ENCODE data around the gene DNAH14. TPM values are rescaled to one million over a fixed set of nuclear protein-coding genes. Genes with fewer than 3 reads are reported as not detected.
"Not testable (repeated sequence)": the region's sequence is repeated elsewhere in the genome, so short reads cannot be mapped to it uniquely, and the experiment has no call there.

Gene DNAH14
- total and polyA plus RNA-seq, 2 donors from 2014 or later = 6.6 to 25.1 TPM

GRCh38 chr1:225378880-225379279, 449.4 kb downstream of the DNAH14 start:
- peak in 3 of 5 donors; percentile 13 to 43 (median 19) for DNase-seq
- no peak for TF ChIP-seq CTCF (IDR thresholded peaks at IDR 0.05; ENCODE audit: borderline replicate concordance, extremely low read depth, insufficient read depth)
- no peaks in the 10 kb centered on the region for H3K36me3 ChIP-seq (ENCODE audit: control insufficient read depth in 2 of 3, insufficient read depth in 3 of 3, low read length in 3 of 3)
- no peak overlapping the region for H3K4me3 ChIP-seq (ENCODE audit: low read length in 3 of 3)
- intact Hi-C loops (cut with DNase I) = no loop called here
- FAIRE-seq = no peak
- no peaks in the 10 kb centered on the region for H3K9me3 ChIP-seq (ENCODE audit: control insufficient read depth in 2 of 3, insufficient read depth in 1 of 3, low read length in 3 of 3)
- no peaks in the 10 kb centered on the region for H3K27me3 ChIP-seq (ENCODE audit: control insufficient read depth, insufficient read depth, low read length)
- no peak overlapping the region for H3K9ac ChIP-seq (ENCODE audit: low read length in 3 of 3)
- no peak overlapping the region for H3K27ac ChIP-seq (ENCODE audit: low read depth in 2 of 2, low read length in 2 of 2)
- H3K4me1 ChIP-seq (ENCODE audit: control insufficient read depth in 2 of 3, insufficient read depth in 2 of 3, low read depth in 1 of 3, low read length in 3 of 3) = no peaks in the 10 kb centered on the region

- no peaks in the 10 kb centered on the region for H3K36me3 ChIP-seq (ENCODE audit: control insufficient read depth in 2 of 3, insufficient read depth in 3 of 3, low read length in 3 of 3)
- DNase-seq = no peak
- no peaks in the 10 kb centered on the region for H3K4me1 ChIP-seq (ENCODE audit: control insufficient read depth in 2 of 3, insufficient read depth in 2 of 3, low read depth in 1 of 3, low read length in 3 of 3)
- no peaks in the 10 kb centered on the region for H3K9me3 ChIP-seq (ENCODE audit: control insufficient read depth in 2 of 3, insufficient read depth in 1 of 3, low read length in 3 of 3)
- no peak for FAIRE-seq
- H3K4me3 ChIP-seq (ENCODE audit: low read length in 3 of 3) = no peak overlapping the region
- H3K9ac ChIP-seq (ENCODE audit: low read length in 3 of 3) = no peak overlapping the region
- H3K27me3 ChIP-seq (ENCODE audit: control insufficient read depth, insufficient read depth, low read length) = no peaks in the 10 kb centered on the region
- TF ChIP-seq CTCF (IDR thresholded peaks at IDR 0.05; ENCODE audit: borderline replicate concordance, extremely low read depth, insufficient read depth) = no peak
- intact Hi-C loops (cut with DNase I) = no loop called here
- H3K27ac ChIP-seq (ENCODE audit: low read depth in 2 of 2, low read length in 2 of 2) = no peak overlapping the region
Measured at GRCh38 chr1:225380691-225381090, 451.2 kb downstream of the DNAH14 start.

GRCh38 chr1:225386860-225387259, 457.4 kb downstream of the DNAH14 start:
- H3K27me3 ChIP-seq (ENCODE audit: control insufficient read depth, insufficient read depth, low read length); DNase-seq; H3K27ac ChIP-seq (ENCODE audit: low read depth in 2 of 2, low read length in 2 of 2); H3K4me1 ChIP-seq (ENCODE audit: control insufficient read depth in 2 of 3, insufficient read depth in 2 of 3, low read depth in 1 of 3, low read length in 3 of 3); H3K9me3 ChIP-seq (ENCODE audit: control insufficient read depth in 2 of 3, insufficient read depth in 1 of 3, low read length in 3 of 3); H3K4me3 ChIP-seq (ENCODE audit: low read length in 3 of 3); FAIRE-seq; intact Hi-C loops (cut with DNase I); H3K36me3 ChIP-seq (ENCODE audit: control insufficient read depth in 2 of 3, insufficient read depth in 3 of 3, low read length in 3 of 3); H3K9ac ChIP-seq (ENCODE audit: low read length in 3 of 3): not testable (repeated sequence)

- Histone ChIP-seq H3K36me3 (ENCODE audit: control insufficient read depth in 2 of 3, insufficient read depth in 3 of 3, low read length in 3 of 3) (no peaks in the 10 kb centered on the region), H3K27ac (ENCODE audit: low read depth in 2 of 2, low read length in 2 of 2) (no peak overlapping the region), H3K4me3 (ENCODE audit: low read length in 3 of 3) (no peak overlapping the region), H3K9me3 (ENCODE audit: control insufficient read depth in 2 of 3, insufficient read depth in 1 of 3, low read length in 3 of 3) (no peaks in the 10 kb centered on the region), H3K4me1 (ENCODE audit: control insufficient read depth in 2 of 3, insufficient read depth in 2 of 3, low read depth in 1 of 3, low read length in 3 of 3) (no peaks in the 10 kb centered on the region), H3K27me3 (ENCODE audit: control insufficient read depth, insufficient read depth, low read length) (no peaks in the 10 kb centered on the region), H3K9ac (ENCODE audit: low read length in 3 of 3) (no peak overlapping the region)
- no peak for TF ChIP-seq CTCF (IDR thresholded peaks at IDR 0.05; ENCODE audit: borderline replicate concordance, extremely low read depth, insufficient read depth)
- DNase-seq (no peak), FAIRE-seq (no peak)
- intact Hi-C loops (cut with DNase I) = no loop called here
Measured at GRCh38 chr1:225388372-225388771, 458.9 kb downstream of the DNAH14 start.
